Measurements from ENCODE around the gene EMX2. TPM values are rescaled to one million over a fixed set of nuclear protein-coding genes. Genes with fewer than 3 reads are reported as not detected.

Gene EMX2
- total RNA-seq, 4 donors from 2014 or later, result 2.7 to 7.0 (median 4.7) TPM

- no peak for TF ChIP-seq CTCF (IDR thresholded peaks at IDR 0.05; ENCODE audit: low read depth)
These were observed 5.1 kb upstream of the EMX2 start for GRCh38 chr10:117537436-117537903.

GRCh38 chr10:117537904-117538524 lies 4.5 kb upstream of the EMX2 start:
- no peak for TF ChIP-seq CTCF (IDR thresholded peaks at IDR 0.05; ENCODE audit: low read depth)

- TF ChIP-seq CTCF (IDR thresholded peaks at IDR 0.05; ENCODE audit: low read depth), result no peak
These were observed 3.2 kb upstream of the EMX2 start for GRCh38 chr10:117539361-117539773.

- TF ChIP-seq CTCF (IDR thresholded peaks at IDR 0.05; ENCODE audit: low read depth), result no peak
These were observed 2.5 kb upstream of the EMX2 start for GRCh38 chr10:117539903-117540639.

GRCh38 chr10:117540640-117541404 lies 1.7 kb upstream of the EMX2 start:
- TF ChIP-seq CTCF (IDR thresholded peaks at IDR 0.05; ENCODE audit: low read depth), result no peak

GRCh38 chr10:117541405-117541908 lies 1.1 kb upstream of the EMX2 start:
- no peak for TF ChIP-seq CTCF (IDR thresholded peaks at IDR 0.05; ENCODE audit: low read depth)

Measured in subcutaneous adipose tissue (tissue), 4 donors.